GM06990 (cell line): ENCODE data around the gene JMJD8.

Experiments used
- DNase-seq: peaks from one replicate; pipeline ENCODE4 v3.0.0-alpha.2; 2011; ENCODE audit not compliant: insufficient read length; ENCODE audit errors: extremely low read depth
- H3K27me3 ChIP-seq: replicated peaks from 2 replicates; pipeline ENCODE4 v1.6.0; 2011; ENCODE audit warnings: low read length; ENCODE audit not compliant: control insufficient read depth, insufficient read depth
- H3K36me3 ChIP-seq: 2 replicates; pipeline ENCODE4 v1.5.1; 2011; ENCODE audit warnings: low read length; ENCODE audit not compliant: control insufficient read depth, insufficient read depth
- H3K4me3 ChIP-seq: replicated peaks from 2 replicates; pipeline ENCODE4 v1.5.1; 2011; ENCODE audit warnings: low read depth, mild to moderate bottlenecking, control low read depth, low read length
- CTCF ChIP-seq: IDR thresholded peaks from 2 replicates; pipeline ENCODE4 v1.5.1; 2011; ENCODE audit warnings: low read length, control low read depth, mild to moderate bottlenecking, inconsistent platforms; ENCODE audit not compliant: insufficient read depth, poor library complexity, severe bottlenecking

JMJD8 gene

GRCh38 chr16:726438-727290 lies 42.5 kb upstream of the JMJD8 start, which contains the start of the genes CCDC78 and HAGHL:
CCDC78 (minus strand) TSS chr16:726443; CDS start chr16:726367, 76 bp downstream.
HAGHL (plus strand) TSS chr16:727106; CDS start chr16:727510, 404 bp downstream.
- TF ChIP-seq CTCF: no peak
- H3K27me3 ChIP-seq: no peaks in the 10 kb centered on the region
- peaks cover 8% of the 10 kb centered on the region for H3K36me3 ChIP-seq
- peak; percentile 78 for DNase-seq
- H3K4me3 ChIP-seq: peak within 1 kb of the TSS; percentile 79

GRCh38 chr16:726188-726437 lies 42.0 kb upstream of the JMJD8 start:
- peaks cover 8% of the 10 kb centered on the region for H3K36me3 ChIP-seq
- no peaks in the 10 kb centered on the region for H3K27me3 ChIP-seq
- no peak for TF ChIP-seq CTCF
- H3K4me3 ChIP-seq: no peak overlapping the region
- no peak for DNase-seq

GRCh38 chr16:725463-726187 lies 41.5 kb upstream of the JMJD8 start:
- H3K4me3 ChIP-seq: no peak overlapping the region
- DNase-seq: no peak
- no peaks in the 10 kb centered on the region for H3K27me3 ChIP-seq
- H3K36me3 ChIP-seq: peaks cover 7% of the 10 kb centered on the region
- TF ChIP-seq CTCF: no peak

- no peak overlapping the region for H3K4me3 ChIP-seq
- DNase-seq: no peak
- TF ChIP-seq CTCF: no peak
- H3K27me3 ChIP-seq: no peaks in the 10 kb centered on the region
- H3K36me3 ChIP-seq: peaks cover 4% of the 10 kb centered on the region
These were observed 40.9 kb upstream of the JMJD8 start for GRCh38 chr16:725041-725376.

- no peaks in the 10 kb centered on the region for H3K27me3 ChIP-seq
- H3K4me3 ChIP-seq: no peak overlapping the region
- DNase-seq: no peak
- no peak for TF ChIP-seq CTCF
- peaks cover 2% of the 10 kb centered on the region; the same call in 1 of the 2 replicates for H3K36me3 ChIP-seq
These were observed 40.3 kb upstream of the JMJD8 start for GRCh38 chr16:724188-725040.
